Measurements from ENCODE around the gene ACO2. TPM values are rescaled to one million over a fixed set of nuclear protein-coding genes. Genes with fewer than 3 reads are reported as not detected.
A peak's percentile ranks its signal among the peaks of the same experiment; 100 is the strongest.

The ACO2 gene
- total RNA-seq, 4 donors from 2014 or later: 118 to 151 (median 131) TPM

DNA sequence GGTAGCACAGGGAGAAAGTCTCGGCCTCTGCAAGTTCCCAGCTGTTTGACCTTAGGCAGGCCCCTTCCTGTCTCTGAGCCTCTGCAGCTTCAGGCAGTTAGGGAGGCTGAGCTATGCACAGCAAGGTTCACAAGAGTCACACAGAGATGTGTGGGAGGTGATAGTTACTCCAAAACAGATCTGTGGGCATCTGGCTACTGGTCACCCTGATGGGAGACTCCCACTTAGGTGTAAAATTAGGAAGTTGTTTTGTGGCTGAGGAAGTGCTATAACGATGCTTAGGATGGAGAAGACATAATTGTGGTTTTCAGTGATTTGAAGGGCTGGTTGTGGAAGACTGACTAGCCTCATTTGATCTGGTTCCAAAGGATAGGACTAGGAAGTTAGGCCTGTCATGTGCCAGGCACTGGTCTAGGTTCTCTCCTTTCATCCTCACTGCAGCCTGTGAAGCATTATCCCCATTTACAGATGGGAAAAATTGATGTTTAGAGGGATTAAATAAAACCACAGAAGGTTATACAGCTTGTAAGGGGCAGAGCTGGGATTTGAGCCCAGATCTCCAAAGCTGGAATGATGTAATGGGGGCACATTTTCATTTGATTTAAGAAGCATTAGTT, 13.5 kb downstream of the ACO2 start:
- TF ChIP-seq, protein P1, sequence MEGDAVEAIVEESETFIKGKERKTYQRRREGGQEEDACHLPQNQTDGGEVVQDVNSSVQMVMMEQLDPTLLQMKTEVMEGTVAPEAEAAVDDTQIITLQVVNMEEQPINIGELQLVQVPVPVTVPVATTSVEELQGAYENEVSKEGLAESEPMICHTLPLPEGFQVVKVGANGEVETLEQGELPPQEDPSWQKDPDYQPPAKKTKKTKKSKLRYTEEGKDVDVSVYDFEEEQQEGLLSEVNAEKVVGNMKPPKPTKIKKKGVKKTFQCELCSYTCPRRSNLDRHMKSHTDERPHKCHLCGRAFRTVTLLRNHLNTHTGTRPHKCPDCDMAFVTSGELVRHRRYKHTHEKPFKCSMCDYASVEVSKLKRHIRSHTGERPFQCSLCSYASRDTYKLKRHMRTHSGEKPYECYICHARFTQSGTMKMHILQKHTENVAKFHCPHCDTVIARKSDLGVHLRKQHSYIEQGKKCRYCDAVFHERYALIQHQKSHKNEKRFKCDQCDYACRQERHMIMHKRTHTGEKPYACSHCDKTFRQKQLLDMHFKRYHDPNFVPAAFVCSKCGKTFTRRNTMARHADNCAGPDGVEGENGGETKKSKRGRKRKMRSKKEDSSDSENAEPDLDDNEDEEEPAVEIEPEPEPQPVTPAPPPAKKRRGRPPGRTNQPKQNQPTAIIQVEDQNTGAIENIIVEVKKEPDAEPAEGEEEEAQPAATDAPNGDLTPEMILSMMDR (IDR thresholded peaks at IDR 0.05): no peak
- DNase-seq (ENCODE audit: low spot score): no peak
- no peak for ATAC-seq (ENCODE audit: low FRiP score)

DNA sequence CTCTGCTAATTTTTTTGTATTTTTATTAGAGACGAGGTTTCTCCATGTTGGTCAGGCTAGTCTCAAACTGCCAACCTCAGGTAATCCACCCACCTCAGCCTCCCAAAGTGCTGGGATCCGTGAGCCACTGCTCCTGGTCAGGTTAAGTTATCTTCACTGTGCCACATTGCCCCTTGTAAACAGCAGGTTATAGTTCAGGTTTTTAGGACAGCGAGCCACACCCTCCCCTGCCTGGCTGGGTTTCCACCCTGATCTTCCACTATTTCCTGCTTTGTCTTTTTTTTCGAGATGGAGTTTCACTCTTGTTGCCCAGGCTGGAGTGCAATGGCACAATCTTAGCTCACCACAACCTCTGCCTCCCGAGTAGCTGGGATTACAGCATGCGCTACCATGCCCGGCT, 16.1 kb downstream of the ACO2 start:
- TF ChIP-seq, protein P1 (IDR thresholded peaks at IDR 0.05): no peak
- no peak for DNase-seq (ENCODE audit: low spot score)
- no peak for ATAC-seq (ENCODE audit: low FRiP score)

DNA sequence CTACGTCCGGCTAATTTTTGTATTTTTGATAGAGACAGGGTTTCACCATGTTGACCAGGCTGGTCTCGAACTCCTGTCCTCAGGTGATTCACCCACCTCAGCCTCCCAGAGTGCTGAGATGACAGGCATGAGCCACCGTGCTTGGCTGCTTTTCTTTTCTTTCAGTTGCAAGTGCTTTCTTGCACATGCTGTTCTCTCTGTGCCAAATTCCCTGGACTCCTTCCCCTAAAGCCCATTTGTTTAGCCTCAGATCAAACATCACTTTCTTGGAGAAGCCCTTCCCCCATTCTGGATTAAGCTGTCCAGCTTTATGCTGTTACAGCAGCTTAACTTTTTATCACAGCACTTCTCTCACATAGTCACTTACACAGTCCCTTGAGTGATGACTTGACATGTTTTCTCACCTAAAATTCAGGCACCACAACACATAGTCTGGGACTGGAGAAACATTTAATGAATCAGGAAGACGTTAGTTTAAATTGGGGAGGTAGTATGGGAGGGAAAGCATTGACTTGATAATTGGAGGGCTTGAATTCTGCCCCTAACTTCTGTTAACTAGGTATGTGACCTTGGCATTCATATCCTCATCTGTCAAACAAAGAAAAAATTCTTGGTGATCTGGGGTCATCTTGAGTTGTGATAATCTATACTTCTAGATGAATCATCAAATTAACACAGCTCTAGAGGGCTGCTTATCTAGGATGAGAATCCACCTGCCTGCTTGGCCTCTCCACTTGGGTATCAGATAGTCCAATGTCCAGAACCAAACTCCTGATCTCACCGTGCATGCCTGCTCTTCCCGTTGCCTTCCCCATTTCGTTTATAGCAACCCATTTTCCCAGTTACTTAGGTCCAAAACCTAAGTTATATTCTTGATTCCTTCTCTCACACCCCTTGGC, 18.4 kb downstream of the ACO2 start:
- ATAC-seq (ENCODE audit: low FRiP score): no peak
- DNase-seq (ENCODE audit: low spot score): no peak
- TF ChIP-seq, protein P1 (IDR thresholded peaks at IDR 0.05): no peak

DNA sequence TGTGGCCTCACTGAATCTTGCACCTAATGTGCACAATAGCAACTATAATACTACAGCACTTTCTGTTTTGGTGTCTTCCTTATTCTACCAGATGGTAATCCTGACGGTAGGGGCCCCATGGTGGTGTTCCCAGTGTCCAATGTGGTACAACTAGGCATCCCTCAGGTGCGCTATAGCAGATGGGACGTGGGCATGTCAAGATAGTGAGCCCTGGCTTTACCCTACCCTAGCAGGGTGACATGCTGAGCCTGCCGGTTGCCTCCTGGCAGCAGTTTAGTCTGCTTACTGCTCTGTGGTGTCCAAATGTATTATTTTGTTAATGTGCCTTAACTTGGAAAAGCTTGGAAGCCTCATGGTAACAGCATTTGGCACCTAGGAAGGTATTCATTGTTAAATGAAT, 19.2 kb downstream of the ACO2 start:
- DNase-seq (ENCODE audit: low spot score) (no peak), ATAC-seq (ENCODE audit: low FRiP score) (no peak)
- TF ChIP-seq, protein P1 (IDR thresholded peaks at IDR 0.05): no peak

DNA sequence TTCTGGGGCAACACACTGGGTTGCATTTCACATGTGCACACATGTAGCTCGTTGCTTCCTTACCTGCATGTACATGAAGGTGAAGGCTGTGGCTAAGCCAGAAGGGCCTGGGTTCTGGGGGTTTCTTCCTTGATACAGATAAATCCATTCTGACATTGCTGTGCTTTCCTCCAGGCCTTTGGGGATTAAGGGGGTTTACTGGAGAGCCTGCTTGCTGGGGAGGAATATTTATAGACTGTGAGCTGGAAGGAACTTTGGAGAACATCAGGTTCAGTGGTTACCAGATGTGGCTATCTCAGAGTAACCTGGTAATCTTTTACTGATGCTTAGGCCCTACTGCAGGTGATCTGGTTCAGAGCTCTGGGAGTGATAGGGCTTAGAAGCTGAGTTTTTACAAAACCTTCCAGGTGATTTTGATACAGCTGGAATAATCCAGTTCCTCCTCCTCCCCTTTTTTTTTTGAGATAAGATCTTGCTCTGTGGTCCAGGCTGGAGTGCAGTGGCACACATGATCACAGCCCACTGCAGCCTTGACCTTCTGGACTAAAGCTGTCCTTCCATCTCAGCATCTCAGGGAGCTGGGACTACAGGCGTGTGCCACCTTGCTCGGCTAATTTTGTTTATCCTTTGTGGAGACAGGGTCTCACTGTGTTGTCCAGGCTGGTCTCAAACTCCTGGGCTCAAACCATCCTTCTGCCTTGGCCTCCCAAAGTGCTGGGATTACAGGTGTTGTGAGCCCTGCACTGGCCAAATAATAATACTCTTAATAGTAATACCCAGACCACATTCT, 19.9 kb downstream of the ACO2 start:
- TF ChIP-seq, protein P1 (IDR thresholded peaks at IDR 0.05): no peak
- no peak for DNase-seq (ENCODE audit: low spot score)
- ATAC-seq (ENCODE audit: low FRiP score): no peak

DNA sequence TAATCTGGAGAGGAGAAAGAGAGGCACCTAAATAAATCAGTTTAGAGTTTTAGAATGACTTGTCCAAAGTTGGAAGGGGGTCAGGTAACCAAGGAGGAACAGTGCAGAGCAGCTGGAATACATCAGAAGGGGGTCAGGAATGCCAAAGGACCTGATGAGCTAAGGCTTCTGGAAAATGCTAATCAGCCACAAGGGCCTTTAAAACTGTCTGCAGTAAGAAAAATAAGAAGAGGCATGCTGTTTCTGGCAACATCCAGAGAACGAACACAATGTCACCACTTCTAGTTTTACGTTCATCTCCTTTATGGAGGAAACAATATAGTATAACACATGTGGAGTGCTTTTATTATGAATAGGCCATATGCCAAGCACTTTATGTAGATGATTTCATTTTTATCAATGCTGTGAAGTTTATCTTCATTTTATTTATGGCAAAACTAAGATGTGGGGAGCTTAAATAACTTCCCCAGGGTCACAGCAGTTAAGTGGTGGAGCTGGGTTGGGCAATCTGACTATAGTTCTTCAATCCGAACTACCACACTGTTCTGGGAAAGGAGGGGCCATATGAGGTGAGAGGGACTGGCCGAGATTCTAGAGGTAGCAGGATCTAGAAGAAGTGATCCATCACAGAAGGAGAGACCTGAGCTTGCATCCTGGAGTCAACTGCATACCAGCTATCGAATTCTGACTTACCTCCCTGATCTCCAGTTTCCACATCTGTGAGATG, 22.6 kb downstream of the ACO2 start:
- TF ChIP-seq, protein P1 (IDR thresholded peaks at IDR 0.05): no peak
- ATAC-seq (ENCODE audit: low FRiP score): peak; percentile 32
- DNase-seq (ENCODE audit: low spot score): no peak

All from omental fat pad (tissue), 4 donors.